ENCODE results near the gene PLEKHN1.

DNA sequence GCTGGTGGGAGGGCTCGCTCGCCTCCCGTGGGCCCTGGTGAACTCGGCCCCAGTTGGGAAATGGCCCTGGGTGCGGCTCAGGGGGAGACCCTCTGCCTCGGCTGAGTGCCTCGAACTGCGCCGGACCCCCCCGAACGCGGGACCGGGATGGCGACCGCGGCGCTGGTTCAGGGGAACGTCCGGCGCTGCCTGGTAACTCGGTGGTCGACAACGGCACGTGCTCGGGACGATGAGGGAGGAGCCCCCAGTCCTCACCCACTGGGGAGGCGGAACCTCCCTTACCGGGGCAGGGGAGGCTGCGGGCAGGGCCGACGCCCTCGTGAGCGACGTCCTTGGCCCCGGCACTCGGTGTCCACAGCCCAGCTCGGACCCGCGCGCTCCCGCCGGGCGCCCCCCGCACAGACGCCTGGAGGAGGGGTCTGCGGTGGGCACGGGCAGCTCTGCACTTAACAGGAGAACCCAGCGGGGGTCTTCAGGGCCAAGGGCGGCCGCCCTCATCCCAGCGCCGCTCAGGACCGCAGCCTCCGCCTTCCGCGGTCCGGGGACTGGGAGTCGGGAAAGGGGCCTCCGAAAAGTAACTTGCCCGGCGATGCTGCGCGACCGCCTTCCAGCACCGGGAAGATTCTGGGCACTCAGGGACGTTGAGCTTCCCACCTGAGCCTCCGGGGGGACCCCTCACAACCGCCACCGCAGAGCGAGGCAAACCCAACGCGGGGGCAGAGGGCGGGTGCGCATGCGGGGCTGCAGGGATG, 31.9 kb downstream of the PLEKHN1 start:
- TF ChIP-seq SUZ12 (IDR thresholded peaks at IDR 0.05) (no peak), ARNT (IDR thresholded peaks at IDR 0.05) (no peak), ZNF384 (IDR thresholded peaks at IDR 0.05) (no peak), BHLHE40 (IDR thresholded peaks at IDR 0.05; ENCODE audit: borderline replicate concordance) (no peak), FOXA1 (IDR thresholded peaks at IDR 0.05) (no peak), SP1 (IDR thresholded peaks at IDR 0.05) (no peak), FOXM1 (IDR thresholded peaks at IDR 0.05; ENCODE audit: borderline replicate concordance) (no peak), FOXK2 (IDR thresholded peaks at IDR 0.05) (no peak), CTBP1 (IDR thresholded peaks at IDR 0.05; ENCODE audit: borderline replicate concordance) (no peak), LEF1 (IDR thresholded peaks at IDR 0.05; ENCODE audit: borderline replicate concordance) (no peak), TARDBP (IDR thresholded peaks at IDR 0.05) (no peak), HDGF (IDR thresholded peaks at IDR 0.05; ENCODE audit: borderline replicate concordance) (no peak)

All from HEK293T (cell line).